ENCODE measurements around the gene ADGRL3. TPM values are rescaled to one million over a fixed set of nuclear protein-coding genes. Genes with fewer than 3 reads are reported as not detected.
"Not testable (repeated sequence)": the region's sequence is repeated elsewhere in the genome, so short reads cannot be mapped to it uniquely, and the experiment has no call there.

Gene ADGRL3
- total RNA-seq, 1 donor from 2014 or later, result 55.9 TPM

GRCh38 chr4:61556277-61556676 lies 356.2 kb downstream of the ADGRL3 start:
- no peak for DNase-seq

GRCh38 chr4:61559396-61559795 lies 359.3 kb downstream of the ADGRL3 start:
- DNase-seq, result no peak

- DNase-seq, result no peak
Observed at GRCh38 chr4:61561028-61561427, 360.9 kb downstream of the ADGRL3 start.

GRCh38 chr4:61571761-61572559 lies 371.8 kb downstream of the ADGRL3 start:
- DNase-seq, result peak; percentile 30

- no peak for DNase-seq
Observed at GRCh38 chr4:61575796-61576195, 375.7 kb downstream of the ADGRL3 start.

- DNase-seq, result peak; percentile 27
Observed at GRCh38 chr4:61579786-61580185, 379.7 kb downstream of the ADGRL3 start.

GRCh38 chr4:61580721-61581377 lies 380.7 kb downstream of the ADGRL3 start:
- DNase-seq, result no peak

GRCh38 chr4:61583696-61584095 lies 383.6 kb downstream of the ADGRL3 start:
- DNase-seq, result no peak

- no peak for DNase-seq
Observed at GRCh38 chr4:61588621-61589402, 388.7 kb downstream of the ADGRL3 start.

- no peak for DNase-seq
Observed at GRCh38 chr4:61590881-61591280, 390.8 kb downstream of the ADGRL3 start.

GRCh38 chr4:61596606-61597340 lies 396.6 kb downstream of the ADGRL3 start:
- DNase-seq, result no peak

GRCh38 chr4:61603086-61603485 lies 403.0 kb downstream of the ADGRL3 start:
- no peak for DNase-seq

- DNase-seq, result no peak
Observed at GRCh38 chr4:61604054-61604453, 403.9 kb downstream of the ADGRL3 start.

GRCh38 chr4:61605984-61606383 lies 405.9 kb downstream of the ADGRL3 start:
- DNase-seq, result no peak

- DNase-seq, result no peak
Observed at GRCh38 chr4:61614231-61614630, 414.1 kb downstream of the ADGRL3 start.

- no peak for DNase-seq
Observed at GRCh38 chr4:61619528-61619927, 419.4 kb downstream of the ADGRL3 start.

- DNase-seq, result no peak
Observed at GRCh38 chr4:61628282-61628681, 428.2 kb downstream of the ADGRL3 start.

- DNase-seq, result no peak
Observed at GRCh38 chr4:61628727-61629126, 428.6 kb downstream of the ADGRL3 start.

GRCh38 chr4:61630548-61630947 lies 430.4 kb downstream of the ADGRL3 start:
- no peak for DNase-seq

- no peak for DNase-seq
Observed at GRCh38 chr4:61638591-61638990, 438.5 kb downstream of the ADGRL3 start.

- DNase-seq, result not testable (repeated sequence)
Observed at GRCh38 chr4:61646746-61647350, 446.7 kb downstream of the ADGRL3 start.

- DNase-seq, result no peak
Observed at GRCh38 chr4:61648264-61648663, 448.1 kb downstream of the ADGRL3 start.

Measured in skin of body (tissue), 2 donors.